K562 (cell line): ENCODE data around the gene IRF2. TPM values are rescaled to one million over a fixed set of nuclear protein-coding genes. Genes with fewer than 3 reads are reported as not detected.

ENCODE experiments used
- ATAC-seq: fragments of 200-7000 bp; cut with Tn5 transposase; 3 replicates; pipeline ENCODE4 v1.9.1; 2020; ENCODE audit warnings: moderate library complexity
- BruUV-seq: library from RNA; stranded (reverse); fragments of 400-500 nt; replicated peaks from 2 replicates; lab custom pipeline; 2021; lab: Mats Ljungman, UMichigan
- CTCF ChIA-PET: fragments of 300-600 bp; formaldehyde crosslinking; extraction: SDS; loops from one replicate; lab custom pipeline; 2021; ENCODE audit warnings: low intra/inter-chr PET ratio; lab: Yijun Ruan, JAX
- POLR2A ChIA-PET: fragments of 300-600, 350-650 bp; sonication (Branson Sonifier 250); formaldehyde crosslinking; extraction: SDS; loops from one replicate; lab custom pipeline; 2021; ENCODE audit warnings: antibody characterized with exemption, inconsistent platforms; lab: Yijun Ruan, JAX
- DNase-seq, 4 experiments: peaks; one replicate each; pipeline versions ENCODE4 v3.0.0 to v3.0.0-alpha.2; 2011 to 2018; ENCODE audit warnings: low spot score in 3 of 4, mixed read lengths in 3 of 4; ENCODE audit errors: extremely low read depth in 1 of 4
- FAIRE-seq: peaks from 2 replicates; lab custom pipeline; 2011; peaks lifted over from hg19 to GRCh38; lab: Jason Lieb, UNC
- H2AFZ ChIP-seq: 2 replicates; pipeline ENCODE4 v1.6.0; 2011; ENCODE audit warnings: low read depth, low read length, control low read depth, inconsistent platforms
- H3K27ac ChIP-seq: fragments of 200-600 bp; 3 replicates; pipeline ENCODE4 v1.8.0; 2011; ENCODE audit warnings: low read depth, mild to moderate bottlenecking, control low read depth, inconsistent platforms, low read length, moderate library complexity, mixed read lengths; ENCODE audit errors: extremely low read depth
- H3K27me3 ChIP-seq, 2 experiments: fragments of 300-600 bp in 1 of 2; 2 replicates in 1 of 2; 3 replicates in 1 of 2; pipeline versions ENCODE4 v1.6.0 to v1.8.0; 2011; ENCODE audit warnings: inconsistent platforms in 2 of 2, low read length in 2 of 2, mild to moderate bottlenecking in 1 of 2, mixed read lengths in 1 of 2, moderate library complexity in 1 of 2; ENCODE audit not compliant: control insufficient read depth in 2 of 2, insufficient read depth in 2 of 2
- H3K36me3 ChIP-seq: fragments of 300-600 bp; 3 replicates; pipeline ENCODE4 v1.8.0; 2011; ENCODE audit warnings: mild to moderate bottlenecking, low read length, inconsistent platforms; ENCODE audit not compliant: control insufficient read depth, insufficient read depth
- H3K4me1 ChIP-seq, 2 experiments: fragments of 200-600 bp in 1 of 2; replicated peaks in 1 of 2; 2 replicates in 1 of 2; 3 replicates in 1 of 2; pipeline versions ENCODE4 v1.5.1 to v1.8.0; 2011; ENCODE audit warnings: inconsistent platforms in 2 of 2, low read length in 2 of 2, mild to moderate bottlenecking in 1 of 2, mixed read lengths in 1 of 2, moderate library complexity in 1 of 2; ENCODE audit not compliant: control insufficient read depth in 2 of 2, insufficient read depth in 2 of 2
- H3K4me2 ChIP-seq: 2 replicates; pipeline ENCODE4 v1.6.1; 2011; ENCODE audit warnings: low read length, control low read depth, inconsistent platforms, mixed read lengths; ENCODE audit not compliant: insufficient read depth
- H3K4me3 ChIP-seq: fragments of 200-600 bp; sonication (generic), shearing (Covaris generic); 2 replicates; pipeline ENCODE4 v1.5.1; 2016; ENCODE audit warnings: control low read depth, inconsistent platforms
- H3K79me2 ChIP-seq: fragments of 200-600 bp; 3 replicates; pipeline ENCODE4 v1.8.0; 2011; ENCODE audit warnings: low read length, inconsistent platforms; ENCODE audit not compliant: control insufficient read depth, insufficient read depth
- H3K9ac ChIP-seq, 2 experiments: 2 replicates each; pipeline versions ENCODE4 v1.6.0 to v1.6.1; 2011; ENCODE audit warnings: low read depth in 2 of 2, low read length in 2 of 2, control low read depth in 1 of 2, inconsistent platforms in 1 of 2, mild to moderate bottlenecking in 1 of 2, mixed read lengths in 1 of 2; ENCODE audit not compliant: insufficient read depth in 1 of 2
- H3K9me1 ChIP-seq: one replicate; pipeline ENCODE4 v1.6.0; 2011; ENCODE audit warnings: inconsistent platforms, mild to moderate bottlenecking, low read length, moderate library complexity; ENCODE audit not compliant: control insufficient read depth, insufficient read depth
- H3K9me3 ChIP-seq: replicated peaks from 2 replicates; pipeline ENCODE4 v1.5.1; 2011; ENCODE audit warnings: low read depth, low read length, inconsistent platforms; ENCODE audit not compliant: control insufficient read depth, insufficient read depth
- H4K20me1 ChIP-seq: replicated peaks from 2 replicates; pipeline ENCODE4 v1.6.1; 2011; ENCODE audit warnings: low read length, inconsistent platforms, mixed read lengths; ENCODE audit not compliant: control insufficient read depth, insufficient read depth
- CHD7 ChIP-seq: fragments of 200-600 bp; sonication (generic); IDR thresholded peaks from one replicate; pipeline ENCODE4 v1.6.1; 2012; ENCODE audit warnings: mild to moderate bottlenecking, low read depth, low read length, inconsistent platforms
- TBP ChIP-seq: optimal IDR thresholded peaks from 2 replicates; pipeline ENCODE3; 2011; ENCODE audit warnings: low read depth, low read length, improper control_type of control experiment
- WGBS: fragments of 100-300 bp; shearing (Covaris generic); methylation state at CpG from one replicate; pipeline ENCODE4 v1.1.6; 2016; ENCODE audit warnings: low coverage, mixed read lengths; ENCODE audit not compliant: insufficient coverage; ENCODE audit errors: missing lambda C conversion rate; 5-methylcytosine and 5-hydroxymethylcytosine counted together
- in situ Hi-C: fragments of 300-500 bp; cut with MboI; formaldehyde crosslinking; loops from 4 replicates; pipeline ENCODE4 v1.15.0; 2018; ENCODE audit warnings: inconsistent platforms, mixed read lengths
- intact Hi-C: fragments of 100-400 bp; cut with micrococcal nuclease; formaldehyde crosslinking; loops from 2 replicates; pipeline ENCODE4 v1.14.2; 2022
- polyA plus RNA-seq, 8 experiments: library from polyadenylated mRNA; depleted of rRNA in 4 of 8; stranded (reverse) in 5 of 8; unstranded in 3 of 8; fragments of >200 nt; fragmentation: Nextera tagmentation in 2 of 8; fragmentation: Illumina TruSeq in 1 of 8; extraction: Ambion mirVana in 2 of 8; extraction: Trizol in 1 of 8; gene quantifications; 2 replicates each; pipeline versions ENCODE4 v1.2.1 to v1.2.3, GENCODE V29; 2011 to 2014; ENCODE audit warnings: inconsistent platforms in 1 of 8, missing spikeins in 1 of 8
- total RNA-seq, 7 experiments: library from RNA; depleted of rRNA in 6 of 7; stranded (reverse); fragments of >200 nt in 6 of 7; fragmentation: Illumina TruSeq in 2 of 7; extraction: Trizol in 2 of 7; gene quantifications; 2 replicates each; pipeline versions ENCODE4 v1.2.1 to v1.2.3, GENCODE V29; 2011 to 2021; ENCODE audit warnings: low replicate concordance in 1 of 7

IRF2 gene
- total and polyA plus RNA-seq, 9 of the 15 experiments (the other 6 are each of a cell fraction or from before 2014, with no cell fraction given): 7.1 to 17.1 (median 11.3) TPM

- WGBS: 81% methylated on average over 14 of the region's 14 CpGs
- H3K4me2 ChIP-seq: no peak overlapping the region
- ChIA-PET POLR2A (no interaction called here), CTCF (no interaction called here)
- H3K9me1 ChIP-seq: no peaks in the 10 kb centered on the region
- no peak overlapping the region for H3K27ac ChIP-seq
- H3K9ac ChIP-seq: no peak overlapping the region
- H3K9me3 ChIP-seq: no peaks in the 10 kb centered on the region
- FAIRE-seq (no peak), ATAC-seq (no peak), DNase-seq (no peak)
- in situ Hi-C loops (no loop called here), intact Hi-C loops (no loop called here)
- H3K36me3 ChIP-seq: peaks cover 23% of the 10 kb centered on the region; the same call in 2 of the 3 replicates
- peak; percentile 90 for TF ChIP-seq CHD7
- TF ChIP-seq TBP: no peak
- H3K4me3 ChIP-seq: no peak overlapping the region
- no peaks in the 10 kb centered on the region for H4K20me1 ChIP-seq
- no peaks in the 10 kb centered on the region for H3K79me2 ChIP-seq
- no TSS peak for BruUV-seq
- H2AFZ ChIP-seq: no peak overlapping the region
- no peaks in the 10 kb centered on the region for H3K27me3 ChIP-seq
- H3K4me1 ChIP-seq: no peaks in the 10 kb centered on the region; a peak in 1 of 5 replicates
Measured at GRCh38 chr4:184402740-184403383, 71.5 kb downstream of the IRF2 start.
